Fibroblast of the conjunctiva (primary cell): ENCODE data around the gene STRN3.
A peak's percentile ranks its signal among the peaks of the same experiment; 100 is the strongest.
"Not testable (repeated sequence)": the region's sequence is repeated elsewhere in the genome, so short reads cannot be mapped to it uniquely, and the experiment has no call there.

Source experiments
- DNase-seq: peaks from one replicate; pipeline ENCODE4 v3.0.0-alpha.2; 2010; ENCODE audit warnings: low read depth

Gene STRN3

GRCh38 chr14:30907659-30908057, 118.5 kb downstream of the STRN3 start:
- no peak for DNase-seq

DNA sequence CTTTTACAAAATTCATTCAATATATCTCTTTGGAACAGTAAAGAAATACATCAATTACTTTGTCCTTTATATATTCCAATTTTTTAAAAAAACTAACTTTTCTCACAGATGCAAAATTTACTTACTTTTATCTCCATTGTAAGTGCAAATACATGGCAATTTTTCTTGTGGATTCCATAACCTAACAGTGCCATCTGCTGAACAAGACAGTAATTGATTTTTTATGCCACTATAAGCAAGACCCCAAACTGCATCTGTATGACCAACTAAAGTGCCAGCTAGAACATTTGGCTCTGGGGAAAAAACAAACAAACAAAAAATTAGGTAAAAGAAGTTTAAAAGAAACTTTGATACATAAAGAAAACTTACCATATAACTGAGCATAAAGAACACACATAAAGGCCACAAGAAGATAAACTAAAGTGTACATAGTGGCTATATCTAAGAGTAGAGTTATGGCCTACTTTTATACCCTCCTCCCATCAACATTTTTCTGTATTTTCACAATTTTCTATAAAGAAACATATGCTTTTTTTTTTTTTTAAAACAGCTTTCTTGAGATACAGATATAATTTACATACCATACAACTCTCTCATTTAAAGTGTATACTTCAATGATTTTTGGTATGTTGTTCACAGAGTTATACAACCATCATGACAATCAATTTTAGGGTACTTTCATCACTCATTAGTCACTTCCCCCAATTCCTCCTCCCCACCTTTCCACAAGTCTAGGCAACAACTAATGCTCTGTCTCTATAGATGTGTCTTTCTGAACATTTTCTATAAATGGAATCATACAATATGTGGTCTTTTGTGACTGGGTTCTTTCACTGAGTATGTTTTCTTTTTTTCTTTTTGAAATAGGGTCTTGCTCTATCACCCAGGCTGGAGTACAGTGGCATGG, 119.2 kb downstream of the STRN3 start:
- peak; percentile 10 for DNase-seq

GRCh38 chr14:30903285-30904124, 122.7 kb downstream of the STRN3 start:
- no peak for DNase-seq

DNA sequence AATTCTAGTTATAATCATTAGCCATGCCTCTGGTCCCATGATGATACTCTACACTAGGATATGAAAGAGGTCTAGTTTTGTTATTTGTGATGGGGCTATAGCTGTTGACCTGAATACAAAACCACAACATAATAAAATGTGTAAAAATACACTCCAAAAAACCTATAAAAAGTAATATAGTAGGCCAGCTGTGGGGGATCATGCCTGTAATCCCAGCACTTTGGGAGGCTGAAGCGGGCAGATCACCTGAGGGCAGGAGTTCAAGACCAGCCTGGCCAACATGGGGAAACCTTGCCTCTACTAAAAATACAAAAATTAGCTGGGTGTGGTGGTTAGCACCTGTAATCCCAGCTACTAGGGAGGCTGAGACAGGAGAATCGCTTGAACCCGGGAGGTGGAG, 129.1 kb downstream of the STRN3 start:
- not testable (repeated sequence) for DNase-seq

DNA sequence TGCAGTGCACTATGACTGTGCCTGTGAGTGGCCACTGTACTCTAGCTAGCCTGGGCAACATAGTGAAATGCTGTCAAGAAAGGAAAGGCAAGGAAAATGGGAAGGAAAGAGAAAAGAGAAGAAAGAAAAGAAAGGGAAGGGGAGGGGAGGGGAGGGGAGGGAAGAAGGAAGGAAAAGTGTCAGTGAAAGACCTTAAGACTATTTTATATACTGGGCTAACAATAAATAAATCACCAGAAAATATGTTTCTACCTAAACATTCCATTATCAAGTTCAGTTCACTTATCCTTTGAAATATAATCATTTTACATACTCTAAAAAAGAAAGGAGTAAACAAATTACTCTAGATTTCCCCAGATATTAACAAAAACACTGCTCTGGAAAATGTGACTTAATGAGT, 129.7 kb downstream of the STRN3 start:
- DNase-seq: no peak

DNA sequence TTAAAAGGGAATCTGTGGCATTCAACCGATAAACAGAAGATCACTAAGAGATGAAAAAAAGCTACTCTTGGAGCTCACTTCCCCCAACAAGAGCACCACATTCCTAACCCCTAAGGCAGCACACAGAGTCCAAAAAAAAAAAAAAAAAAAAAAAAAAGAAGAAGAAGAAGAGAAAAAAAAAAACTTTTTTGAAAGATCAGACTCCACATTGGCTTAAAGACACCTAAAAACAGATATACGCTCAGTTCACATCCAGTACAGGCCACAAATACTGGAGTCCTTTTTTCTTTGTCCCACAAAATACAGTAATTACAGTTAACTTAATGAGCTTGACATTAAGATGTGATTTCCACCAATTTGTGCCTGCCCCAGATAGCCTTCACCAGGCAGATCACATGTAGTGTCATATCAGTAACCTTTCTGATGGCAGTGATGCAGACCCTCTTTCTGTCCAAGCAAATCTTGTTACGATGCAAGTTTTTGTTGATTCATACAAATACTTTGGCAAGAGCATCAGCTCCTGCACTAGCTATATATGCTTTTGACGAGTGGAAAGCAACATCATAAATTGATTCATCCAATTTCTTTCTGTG, 131.2 kb downstream of the STRN3 start:
- DNase-seq: no peak

GRCh38 chr14:30893819-30894218, 132.4 kb downstream of the STRN3 start:
- DNase-seq: no peak

DNA sequence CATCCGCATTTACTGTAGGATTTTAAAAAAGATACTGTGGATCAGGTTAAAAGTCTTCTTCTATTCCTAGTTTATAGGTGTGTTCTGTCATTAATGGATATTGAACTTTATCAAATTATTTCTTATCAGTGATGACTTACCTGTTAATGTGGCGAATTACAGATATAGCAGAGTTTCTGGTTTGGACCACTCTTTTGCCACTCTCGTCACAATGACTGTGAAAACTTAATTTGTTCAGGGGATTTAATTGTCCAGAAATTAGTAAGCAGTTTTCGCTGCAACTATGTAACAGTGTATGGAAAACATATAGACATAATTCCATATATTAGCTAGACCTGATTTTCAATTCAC, 137.0 kb downstream of the STRN3 start:
- no peak for DNase-seq

DNA sequence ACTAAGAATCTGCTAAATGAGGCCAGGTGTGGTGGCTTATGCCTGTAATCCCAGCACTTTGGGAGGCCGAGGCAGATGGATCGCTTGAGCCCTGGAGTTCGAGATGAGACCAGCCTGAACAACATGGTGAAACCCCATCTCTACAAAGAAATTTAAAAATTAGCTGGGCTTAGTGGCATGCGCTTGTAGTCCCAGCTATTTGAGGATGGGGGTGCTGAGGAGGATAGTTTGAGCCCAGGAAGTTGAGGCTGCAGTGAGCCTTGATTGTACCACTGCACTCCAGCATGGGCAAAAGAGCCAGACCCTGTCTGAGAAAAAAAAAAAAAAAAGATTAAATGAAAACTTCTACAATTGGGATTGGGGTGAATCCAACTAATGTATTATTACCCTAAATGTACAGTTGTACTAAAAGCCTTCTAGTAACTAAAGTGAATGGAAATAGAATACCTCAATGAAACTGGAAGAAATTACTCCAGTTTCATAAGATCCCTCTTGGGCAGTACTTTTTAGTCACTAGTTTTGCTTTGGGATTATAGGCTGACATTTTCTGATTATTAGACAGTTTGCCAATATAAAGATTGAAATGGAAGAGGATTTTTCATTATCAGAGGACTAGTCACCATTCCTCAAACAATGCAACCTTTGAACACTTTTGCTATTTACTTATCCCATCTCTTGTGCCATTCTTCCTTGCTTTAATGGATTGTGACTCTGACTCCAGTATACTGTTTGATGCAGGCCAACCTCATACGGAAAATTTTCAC, 137.5 kb downstream of the STRN3 start:
- DNase-seq: no peak

GRCh38 chr14:30885840-30886740, 140.1 kb downstream of the STRN3 start:
- DNase-seq: no peak

DNA sequence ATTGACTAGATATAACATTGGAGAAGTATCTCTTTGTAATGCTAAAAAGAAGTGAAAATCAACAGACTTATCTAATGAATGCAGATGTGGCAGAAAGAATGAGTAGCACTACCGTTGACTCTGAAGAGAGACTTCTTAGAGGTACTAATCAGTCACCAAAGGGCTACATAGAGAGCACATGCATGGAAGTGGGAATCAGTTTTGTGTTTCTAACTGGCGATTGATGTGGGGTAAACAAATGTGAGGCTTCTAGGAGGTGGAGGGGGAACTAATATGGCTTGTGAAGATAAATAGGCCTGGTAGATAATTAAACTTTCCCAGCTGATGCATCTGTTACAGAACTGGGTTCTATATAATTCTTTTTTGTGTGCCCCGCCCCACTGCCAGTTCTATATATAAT, 141.3 kb downstream of the STRN3 start:
- no peak for DNase-seq

- DNase-seq: no peak
These were observed 142.5 kb downstream of the STRN3 start for GRCh38 chr14:30883508-30884294.

- DNase-seq: no peak
These were observed 143.7 kb downstream of the STRN3 start for GRCh38 chr14:30882431-30882830.

DNA sequence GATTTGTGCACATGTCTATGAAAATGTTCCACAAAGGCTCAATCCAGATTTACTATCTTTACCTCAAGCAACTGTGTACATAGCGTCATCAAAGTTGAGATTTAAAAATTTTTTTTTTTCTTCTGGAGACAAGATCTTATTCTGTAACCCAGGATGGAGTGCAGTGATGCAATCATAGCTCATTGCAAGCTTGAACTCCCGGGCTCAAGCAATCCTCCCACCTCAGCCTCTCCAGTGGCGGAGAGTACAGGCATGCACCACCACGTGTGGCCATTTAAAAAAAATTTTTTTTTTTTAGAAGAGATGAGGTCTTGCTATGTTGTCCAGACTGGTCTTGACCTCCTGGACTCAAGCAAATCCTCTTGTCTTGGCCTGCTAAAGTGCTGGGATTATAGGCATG, 149.5 kb downstream of the STRN3 start:
- DNase-seq: no peak

DNA sequence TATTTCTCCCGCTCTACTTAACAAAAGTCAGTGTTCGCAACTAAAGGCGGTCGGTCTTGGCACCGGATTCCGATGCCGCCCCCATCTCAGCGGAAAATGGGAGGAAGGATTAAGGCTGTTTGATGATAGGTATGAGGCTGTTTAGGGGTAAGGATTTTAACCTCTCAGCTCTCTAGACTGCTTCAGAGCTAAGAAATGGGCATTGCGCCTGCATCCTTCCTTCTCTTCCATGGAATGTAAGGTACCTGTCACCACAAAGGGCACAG, 150.5 kb downstream of the STRN3 start:
- DNase-seq: no peak

DNA sequence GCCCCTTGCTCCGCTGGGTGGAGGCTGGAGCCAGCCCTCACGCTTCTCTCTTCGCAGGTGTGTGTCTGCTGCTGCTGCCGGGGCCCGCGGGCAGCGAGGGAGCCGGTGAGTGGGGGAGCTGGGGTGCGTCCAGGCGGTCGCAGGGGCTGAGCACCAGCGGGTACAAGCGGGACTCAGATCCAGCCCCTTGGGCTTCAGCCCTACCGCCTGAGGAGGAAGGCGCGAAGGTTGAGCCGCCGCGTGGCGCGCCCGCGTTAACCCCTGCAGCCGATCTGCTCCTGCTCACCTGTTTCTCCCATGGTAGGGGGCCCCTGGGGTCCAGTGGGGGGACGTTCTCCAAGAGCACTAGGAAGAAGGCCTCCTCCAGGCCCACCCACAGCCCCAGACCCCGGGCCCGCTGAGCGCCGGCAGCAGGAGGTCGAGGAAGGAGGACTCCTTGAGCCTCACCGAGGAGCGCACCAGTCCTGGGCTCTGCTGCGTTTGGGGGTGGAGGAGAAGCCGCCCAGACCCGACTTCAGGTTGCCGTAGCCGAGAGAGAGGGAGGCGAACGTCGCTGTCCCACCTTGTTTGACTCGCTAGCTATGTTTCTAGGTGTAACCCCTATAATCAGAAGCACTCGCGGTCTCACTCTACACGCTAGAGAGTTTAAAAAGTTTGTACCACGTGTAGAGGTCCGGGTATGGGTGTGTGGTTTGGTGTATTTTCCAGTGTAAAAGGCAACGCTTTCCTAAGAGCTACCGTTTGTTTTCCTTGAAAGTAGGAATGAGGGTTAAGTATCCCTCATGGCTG, 151.0 kb downstream of the STRN3 start:
- no peak for DNase-seq

DNA sequence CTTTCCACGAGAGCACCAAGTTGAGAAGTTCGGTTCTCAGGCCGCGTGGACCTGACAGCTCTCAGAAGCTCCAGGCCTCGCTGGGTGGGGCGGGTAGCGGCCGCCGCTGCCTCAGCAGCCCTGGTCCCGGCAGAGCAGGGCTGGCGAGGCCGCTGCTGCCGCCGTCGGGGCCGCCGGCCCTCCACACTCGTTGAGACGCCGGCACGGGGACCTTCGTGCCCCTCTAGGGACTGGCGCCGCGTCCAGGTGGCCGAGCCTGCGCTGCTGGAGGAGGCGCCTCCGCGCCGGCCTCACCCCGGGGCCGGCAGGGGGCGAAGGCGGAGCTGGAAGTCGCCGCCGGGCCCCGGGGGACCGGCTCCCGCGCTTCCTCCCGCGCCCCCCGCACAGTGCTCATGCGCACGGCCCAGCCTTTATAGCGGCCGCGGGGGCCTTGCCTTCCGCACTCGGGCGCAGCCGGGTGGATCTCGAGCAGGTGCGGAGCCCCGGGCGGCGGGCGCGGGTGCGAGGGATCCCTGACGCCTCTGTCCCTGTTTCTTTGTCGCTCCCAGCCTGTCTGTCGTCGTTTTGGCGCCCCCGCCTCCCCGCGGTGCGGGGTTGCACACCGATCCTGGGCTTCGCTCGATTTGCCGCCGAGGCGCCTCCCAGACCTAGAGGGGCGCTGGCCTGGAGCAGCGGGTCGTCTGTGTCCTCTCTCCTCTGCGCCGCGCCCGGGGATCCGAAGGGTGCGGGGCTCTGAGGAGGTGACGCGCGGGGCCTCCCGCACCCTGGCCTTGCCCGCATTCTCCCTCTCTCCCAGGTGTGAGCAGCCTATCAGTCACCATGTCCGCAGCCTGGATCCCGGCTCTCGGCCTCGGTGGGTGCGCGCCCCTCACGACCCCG, 151.8 kb downstream of the STRN3 start, which contains the start of gene COCH:
COCH (plus strand) TSS at position 440 of the 879 bp plus-strand sequence; CDS start at position 820, 380 bp downstream.
- no peak for DNase-seq

DNA sequence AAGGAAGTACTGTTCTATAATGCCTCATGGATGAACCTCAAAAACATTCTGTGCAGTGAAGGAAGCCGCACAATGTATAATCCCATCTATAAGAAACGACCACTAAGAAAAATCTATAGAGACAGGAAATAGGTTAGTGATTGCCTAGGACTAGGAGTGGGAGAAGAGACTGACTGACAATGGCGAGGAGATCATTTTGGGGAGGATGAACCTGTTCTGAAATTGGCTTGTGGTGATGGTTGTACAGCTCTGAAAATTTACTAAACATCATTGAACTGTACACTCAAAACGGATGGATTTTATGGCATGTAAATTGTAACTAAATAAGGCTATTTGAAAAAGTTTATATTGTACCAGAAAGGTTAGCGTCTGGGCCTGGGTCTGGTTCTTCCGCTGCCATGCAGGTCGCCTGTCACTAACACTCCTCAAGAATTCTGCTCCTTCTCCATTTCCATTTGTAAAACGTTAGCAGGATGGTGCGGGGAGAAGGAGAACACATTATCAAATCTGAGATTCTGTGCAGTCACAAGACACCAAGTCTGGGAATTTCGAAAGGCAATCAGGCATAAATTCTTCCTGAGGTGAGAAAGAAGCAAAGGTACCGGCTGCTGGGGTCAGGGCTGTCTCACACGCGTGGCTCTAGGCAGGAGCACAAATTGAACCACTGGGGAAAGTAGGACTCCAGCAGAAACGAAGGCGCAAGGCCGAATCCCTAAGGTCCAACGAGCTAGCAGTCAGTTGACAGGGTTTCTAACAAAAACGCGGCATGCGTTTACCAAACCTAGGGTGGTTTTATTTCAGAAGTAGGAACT, 152.7 kb downstream of the STRN3 start:
- DNase-seq: no peak
